Measurements from ENCODE around the gene METTL27. TPM values are rescaled to one million over a fixed set of nuclear protein-coding genes. Genes with fewer than 3 reads are reported as not detected.
"Not testable (repeated sequence)": the region's sequence is repeated elsewhere in the genome, so short reads cannot be mapped to it uniquely, and the experiment has no call there.

The METTL27 gene
- total RNA-seq, 1 donor from 2014 or later: 1.6 TPM

GRCh38 chr7:73801577-73801976 is 40.7 kb downstream of the METTL27 start:
- no peak overlapping the region for H3K27ac ChIP-seq (ENCODE audit: low read depth, low read length)

GRCh38 chr7:73799282-73800141 is 42.8 kb downstream of the METTL27 start:
- no peak overlapping the region for H3K9ac ChIP-seq (ENCODE audit: low read depth in 1 of 3, low read length in 3 of 3)
- H3K4me3 ChIP-seq (ENCODE audit: low read length in 3 of 3): no peak overlapping the region
- no peaks in the 10 kb centered on the region for H3K4me1 ChIP-seq (ENCODE audit: control insufficient read depth in 3 of 3, insufficient read depth in 3 of 3, low read length in 3 of 3)
- no peaks in the 10 kb centered on the region for H3K36me3 ChIP-seq (ENCODE audit: control insufficient read depth in 3 of 3, insufficient read depth in 3 of 3, low read length in 3 of 3)
- H3K27ac ChIP-seq (ENCODE audit: low read depth, low read length): no peak overlapping the region
- peaks cover 0 to 2% (median 0%) of the 10 kb centered on the region in 3 donors for H3K27me3 ChIP-seq (ENCODE audit: control insufficient read depth in 3 of 3, insufficient read depth in 3 of 3, low read length in 3 of 3)
- no peaks in the 10 kb centered on the region for H3K9me3 ChIP-seq (ENCODE audit: control insufficient read depth in 3 of 3, low read length in 3 of 3)

More at GRCh38 chr7:73801577-73801976, 40.7 kb downstream of the METTL27 start:
- H3K4me3 ChIP-seq (ENCODE audit: low read length in 3 of 3): no peak overlapping the region
- no peaks in the 10 kb centered on the region for H3K36me3 ChIP-seq (ENCODE audit: control insufficient read depth in 3 of 3, insufficient read depth in 3 of 3, low read length in 3 of 3)
- H3K9me3 ChIP-seq (ENCODE audit: control insufficient read depth in 3 of 3, low read length in 3 of 3): no peaks in the 10 kb centered on the region
- H3K27me3 ChIP-seq (ENCODE audit: control insufficient read depth in 3 of 3, insufficient read depth in 3 of 3, low read length in 3 of 3): peaks cover 0 to 2% (median 0%) of the 10 kb centered on the region in 3 donors
- no peak overlapping the region for H3K9ac ChIP-seq (ENCODE audit: low read depth in 1 of 3, low read length in 3 of 3)
- no peaks in the 10 kb centered on the region for H3K4me1 ChIP-seq (ENCODE audit: control insufficient read depth in 3 of 3, insufficient read depth in 3 of 3, low read length in 3 of 3)

GRCh38 chr7:73797176-73797575 is 45.1 kb downstream of the METTL27 start:
- H3K27me3 ChIP-seq (ENCODE audit: control insufficient read depth in 3 of 3, insufficient read depth in 3 of 3, low read length in 3 of 3); H3K4me3 ChIP-seq (ENCODE audit: low read length in 3 of 3); H3K36me3 ChIP-seq (ENCODE audit: control insufficient read depth in 3 of 3, insufficient read depth in 3 of 3, low read length in 3 of 3); H3K9me3 ChIP-seq (ENCODE audit: control insufficient read depth in 3 of 3, low read length in 3 of 3); H3K4me1 ChIP-seq (ENCODE audit: control insufficient read depth in 3 of 3, insufficient read depth in 3 of 3, low read length in 3 of 3); H3K9ac ChIP-seq (ENCODE audit: low read depth in 1 of 3, low read length in 3 of 3); H3K27ac ChIP-seq (ENCODE audit: low read depth, low read length): not testable (repeated sequence)

- H3K4me1 ChIP-seq (ENCODE audit: control insufficient read depth in 3 of 3, insufficient read depth in 3 of 3, low read length in 3 of 3); H3K9ac ChIP-seq (ENCODE audit: low read depth in 1 of 3, low read length in 3 of 3); H3K4me3 ChIP-seq (ENCODE audit: low read length in 3 of 3); H3K27ac ChIP-seq (ENCODE audit: low read depth, low read length); H3K27me3 ChIP-seq (ENCODE audit: control insufficient read depth in 3 of 3, insufficient read depth in 3 of 3, low read length in 3 of 3); H3K9me3 ChIP-seq (ENCODE audit: control insufficient read depth in 3 of 3, low read length in 3 of 3); H3K36me3 ChIP-seq (ENCODE audit: control insufficient read depth in 3 of 3, insufficient read depth in 3 of 3, low read length in 3 of 3): not testable (repeated sequence)
These were observed 45.7 kb downstream of the METTL27 start for GRCh38 chr7:73796656-73797055.

- not testable (repeated sequence) for H3K4me1 ChIP-seq (ENCODE audit: control insufficient read depth in 3 of 3, insufficient read depth in 3 of 3, low read length in 3 of 3)
These were observed 47.1 kb downstream of the METTL27 start for GRCh38 chr7:73795188-73795587.

GRCh38 chr7:73791170-73791690 is 51.1 kb downstream of the METTL27 start:
- not testable (repeated sequence) for H3K27ac ChIP-seq (ENCODE audit: low read depth, low read length); H3K4me3 ChIP-seq (ENCODE audit: low read length in 3 of 3); H3K9ac ChIP-seq (ENCODE audit: low read depth in 1 of 3, low read length in 3 of 3); H3K4me1 ChIP-seq (ENCODE audit: control insufficient read depth in 3 of 3, insufficient read depth in 3 of 3, low read length in 3 of 3); H3K36me3 ChIP-seq (ENCODE audit: control insufficient read depth in 3 of 3, insufficient read depth in 3 of 3, low read length in 3 of 3); H3K9me3 ChIP-seq (ENCODE audit: control insufficient read depth in 3 of 3, low read length in 3 of 3); H3K27me3 ChIP-seq (ENCODE audit: control insufficient read depth in 3 of 3, insufficient read depth in 3 of 3, low read length in 3 of 3)

More at GRCh38 chr7:73795188-73795587, 47.1 kb downstream of the METTL27 start:
- not testable (repeated sequence) for H3K9ac ChIP-seq (ENCODE audit: low read depth in 1 of 3, low read length in 3 of 3); H3K36me3 ChIP-seq (ENCODE audit: control insufficient read depth in 3 of 3, insufficient read depth in 3 of 3, low read length in 3 of 3); H3K27me3 ChIP-seq (ENCODE audit: control insufficient read depth in 3 of 3, insufficient read depth in 3 of 3, low read length in 3 of 3); H3K4me3 ChIP-seq (ENCODE audit: low read length in 3 of 3); H3K27ac ChIP-seq (ENCODE audit: low read depth, low read length); H3K9me3 ChIP-seq (ENCODE audit: control insufficient read depth in 3 of 3, low read length in 3 of 3)

- no peaks in the 10 kb centered on the region for H3K9me3 ChIP-seq (ENCODE audit: control insufficient read depth in 3 of 3, low read length in 3 of 3)
- no peaks in the 10 kb centered on the region for H3K4me1 ChIP-seq (ENCODE audit: control insufficient read depth in 3 of 3, insufficient read depth in 3 of 3, low read length in 3 of 3)
- no peak overlapping the region for H3K27ac ChIP-seq (ENCODE audit: low read depth, low read length)
- H3K9ac ChIP-seq (ENCODE audit: low read depth in 1 of 3, low read length in 3 of 3): no peak overlapping the region
- no peak overlapping the region for H3K4me3 ChIP-seq (ENCODE audit: low read length in 3 of 3)
- H3K36me3 ChIP-seq (ENCODE audit: control insufficient read depth in 3 of 3, insufficient read depth in 3 of 3, low read length in 3 of 3): no peaks in the 10 kb centered on the region
- H3K27me3 ChIP-seq (ENCODE audit: control insufficient read depth in 3 of 3, insufficient read depth in 3 of 3, low read length in 3 of 3): no peaks in the 10 kb centered on the region
These were observed 53.3 kb downstream of the METTL27 start for GRCh38 chr7:73789051-73789450.

GRCh38 chr7:73787786-73788048 is 54.6 kb downstream of the METTL27 start:
- H3K9ac ChIP-seq (ENCODE audit: low read depth in 1 of 3, low read length in 3 of 3); H3K27me3 ChIP-seq (ENCODE audit: control insufficient read depth in 3 of 3, insufficient read depth in 3 of 3, low read length in 3 of 3); H3K9me3 ChIP-seq (ENCODE audit: control insufficient read depth in 3 of 3, low read length in 3 of 3); H3K4me3 ChIP-seq (ENCODE audit: low read length in 3 of 3); H3K36me3 ChIP-seq (ENCODE audit: control insufficient read depth in 3 of 3, insufficient read depth in 3 of 3, low read length in 3 of 3); H3K4me1 ChIP-seq (ENCODE audit: control insufficient read depth in 3 of 3, insufficient read depth in 3 of 3, low read length in 3 of 3); H3K27ac ChIP-seq (ENCODE audit: low read depth, low read length): not testable (repeated sequence)

GRCh38 chr7:73786588-73786987 is 55.7 kb downstream of the METTL27 start:
- Histone ChIP-seq H3K27ac (ENCODE audit: low read depth, low read length) (no peak overlapping the region), H3K36me3 (ENCODE audit: control insufficient read depth in 3 of 3, insufficient read depth in 3 of 3, low read length in 3 of 3) (no peaks in the 10 kb centered on the region), H3K4me3 (ENCODE audit: low read length in 3 of 3) (no peak overlapping the region), H3K9me3 (ENCODE audit: control insufficient read depth in 3 of 3, low read length in 3 of 3) (no peaks in the 10 kb centered on the region), H3K9ac (ENCODE audit: low read depth in 1 of 3, low read length in 3 of 3) (no peak overlapping the region), H3K27me3 (ENCODE audit: control insufficient read depth in 3 of 3, insufficient read depth in 3 of 3, low read length in 3 of 3) (no peaks in the 10 kb centered on the region), H3K4me1 (ENCODE audit: control insufficient read depth in 3 of 3, insufficient read depth in 3 of 3, low read length in 3 of 3) (no peaks in the 10 kb centered on the region)
